ENCODE data around the gene METTL8. TPM values are rescaled to one million over a fixed set of nuclear protein-coding genes. Genes with fewer than 3 reads are reported as not detected.
"Not testable (repeated sequence)": the region's sequence is repeated elsewhere in the genome, so short reads cannot be mapped to it uniquely, and the experiment has no call there.

Gene METTL8
- total RNA-seq, 2 donors from 2014 or later = 16.0 to 35.6 TPM

DNA sequence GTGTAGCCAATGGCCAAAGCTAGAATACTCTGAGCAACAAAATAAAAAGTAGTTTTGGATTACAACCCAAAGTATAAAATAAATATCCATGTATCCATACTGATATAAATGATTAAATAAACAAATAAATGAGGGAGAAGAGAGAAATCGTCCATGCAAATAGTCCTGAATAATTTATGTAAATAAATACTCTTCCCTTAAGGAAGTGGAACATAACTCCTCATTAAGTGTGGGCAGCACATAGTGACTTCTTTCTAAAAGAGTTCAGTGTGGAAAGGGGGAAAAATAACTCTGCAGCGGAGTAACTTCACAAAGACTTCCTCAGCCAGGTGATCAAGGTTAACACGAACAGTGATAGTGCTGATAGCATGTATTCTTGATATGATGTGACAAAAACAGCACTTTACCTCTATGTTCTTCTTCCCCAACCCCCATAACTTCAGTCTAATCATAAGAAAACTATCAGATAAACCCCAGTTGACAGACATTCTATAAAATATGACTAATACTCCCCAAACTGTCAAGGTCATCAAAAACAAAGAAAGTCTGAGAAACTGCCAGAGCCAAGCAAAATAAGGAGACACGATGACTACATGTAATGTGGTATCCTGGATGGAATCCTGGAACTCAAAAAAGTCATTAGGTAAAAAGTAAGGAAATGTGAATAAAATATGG, 30.7 kb downstream of the METTL8 start:
- no peak for DNase-seq (ENCODE audit: low spot score)
- H3K36me3 Mint-ChIP-seq = peaks cover 8% of the 10 kb centered on the region
- H3K27ac Mint-ChIP-seq = no peak overlapping the region
- ATAC-seq = no peak
- H3K27me3 Mint-ChIP-seq = no peaks in the 10 kb centered on the region
- H3K9me3 Mint-ChIP-seq = no peaks in the 10 kb centered on the region
- H3K4me1 Mint-ChIP-seq (ENCODE audit: low read depth in 2 of 2) = peaks cover 24 to 29% of the 10 kb centered on the region in 2 donors
- no peak overlapping the region for H3K4me3 Mint-ChIP-seq

DNA sequence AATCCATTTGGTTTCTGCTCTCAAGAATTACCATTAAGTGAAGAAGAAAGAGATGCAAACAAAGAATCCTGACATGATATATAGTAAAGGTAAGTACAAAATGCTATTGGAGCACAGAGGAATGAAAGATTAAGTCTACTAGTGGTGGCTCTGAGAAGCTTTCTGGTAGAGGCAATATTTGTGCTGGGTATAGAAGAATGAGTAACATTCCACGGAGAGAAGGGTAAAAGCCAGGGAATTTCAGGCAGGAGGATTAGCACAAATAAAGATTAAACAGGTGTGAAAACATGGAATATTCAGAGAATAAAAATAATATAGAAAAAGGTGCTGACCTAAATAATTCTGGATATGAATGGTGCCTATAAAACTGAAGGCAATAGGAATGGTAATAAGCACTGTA, 31.8 kb downstream of the METTL8 start:
- Mint-ChIP-seq H3K27me3 (no peaks in the 10 kb centered on the region), H3K27ac (no peak overlapping the region), H3K9me3 (no peaks in the 10 kb centered on the region), H3K4me3 (no peak overlapping the region), H3K4me1 (ENCODE audit: low read depth in 2 of 2) (peaks cover 18 to 21% of the 10 kb centered on the region in 2 donors), H3K36me3 (peaks cover 8% of the 10 kb centered on the region)
- DNase-seq (ENCODE audit: low spot score) = no peak
- ATAC-seq = no peak

DNA sequence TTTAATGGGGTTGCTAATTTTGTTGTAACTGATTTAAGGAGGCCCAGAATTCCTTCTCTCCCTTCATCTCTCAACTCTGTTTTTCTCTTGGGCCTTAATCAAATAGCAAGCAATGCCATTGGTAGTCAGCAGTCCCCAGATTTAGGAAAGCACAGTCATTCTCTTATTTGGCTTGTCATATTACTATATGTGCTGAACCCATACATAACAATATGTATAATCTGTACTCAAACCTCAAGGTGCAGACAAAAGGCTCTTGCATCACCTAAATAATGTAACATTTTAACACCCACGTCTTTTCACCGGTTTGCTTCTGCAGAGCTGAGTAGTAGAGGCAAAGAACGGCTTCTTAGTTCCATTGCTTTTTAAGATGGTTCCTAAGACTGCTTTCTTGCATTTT, 33.4 kb downstream of the METTL8 start:
- Mint-ChIP-seq H3K4me3 (no peak overlapping the region), H3K27me3 (no peaks in the 10 kb centered on the region), H3K9me3 (no peaks in the 10 kb centered on the region), H3K4me1 (ENCODE audit: low read depth in 2 of 2) (peaks cover 12 to 17% of the 10 kb centered on the region in 2 donors), H3K27ac (no peak overlapping the region), H3K36me3 (peaks cover 8% of the 10 kb centered on the region)
- ATAC-seq (no peak), DNase-seq (ENCODE audit: low spot score) (no peak)

DNA sequence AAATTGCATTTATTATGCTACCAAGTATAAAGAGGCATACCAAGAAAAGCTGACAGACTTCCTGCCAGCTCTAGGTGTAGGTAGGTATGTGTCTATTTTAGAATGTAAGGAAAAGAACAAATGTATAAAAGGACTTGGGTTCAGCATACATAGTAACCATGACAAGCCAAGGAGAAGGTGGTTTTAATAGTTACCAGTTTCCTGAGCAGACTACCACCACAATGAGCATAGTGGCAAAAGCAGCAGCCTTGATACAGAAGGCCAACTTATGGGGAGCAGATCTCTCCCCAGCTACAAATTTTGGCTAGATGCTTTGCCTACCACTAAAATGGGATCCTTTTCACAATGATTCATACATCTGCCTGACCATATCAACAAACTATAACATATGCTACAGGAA, 34.5 kb downstream of the METTL8 start:
- no peak for DNase-seq (ENCODE audit: low spot score)
- Mint-ChIP-seq H3K9me3 (no peaks in the 10 kb centered on the region), H3K4me1 (ENCODE audit: low read depth in 2 of 2) (peaks cover 7 to 12% of the 10 kb centered on the region in 2 donors), H3K36me3 (peaks cover 8% of the 10 kb centered on the region), H3K4me3 (no peak overlapping the region), H3K27ac (no peak overlapping the region), H3K27me3 (no peaks in the 10 kb centered on the region)
- ATAC-seq = no peak

DNA sequence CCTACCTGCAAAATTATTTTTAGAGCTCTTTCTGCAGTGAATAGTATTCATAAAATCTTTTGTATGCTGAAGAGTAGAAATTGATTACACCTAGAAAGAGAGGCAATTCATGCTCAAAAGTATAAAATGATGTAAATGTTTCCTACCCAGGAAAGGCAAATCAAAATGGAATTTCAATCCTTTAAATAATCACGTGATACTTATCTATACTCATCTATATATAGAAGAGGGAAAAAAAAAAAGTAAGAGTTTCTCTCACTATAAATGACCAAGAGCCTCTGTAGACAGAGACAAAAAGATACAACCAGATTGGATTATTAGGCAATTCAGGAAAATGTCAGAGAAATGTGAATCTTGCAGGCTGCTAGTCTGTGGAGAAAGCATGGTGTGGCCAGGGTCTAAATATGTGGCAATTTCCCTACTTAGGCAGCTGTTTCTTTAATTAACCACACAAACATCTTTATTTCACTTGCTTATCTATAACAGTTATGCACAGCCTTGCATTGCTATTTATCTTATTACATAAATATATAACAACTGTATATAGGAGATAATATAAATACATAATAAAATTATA, 39.5 kb downstream of the METTL8 start:
- peak overlapping the region in 1 of 2 donors; percentile 29 for H3K27ac Mint-ChIP-seq
- DNase-seq (ENCODE audit: low spot score) (no peak), ATAC-seq (no peak)
- H3K36me3 Mint-ChIP-seq = no peaks in the 10 kb centered on the region
- peaks cover 10% of the 10 kb centered on the region in 2 donors for H3K4me1 Mint-ChIP-seq (ENCODE audit: low read depth in 2 of 2)
- H3K9me3 Mint-ChIP-seq = no peaks in the 10 kb centered on the region
- H3K4me3 Mint-ChIP-seq = no peak overlapping the region
- no peaks in the 10 kb centered on the region for H3K27me3 Mint-ChIP-seq

DNA sequence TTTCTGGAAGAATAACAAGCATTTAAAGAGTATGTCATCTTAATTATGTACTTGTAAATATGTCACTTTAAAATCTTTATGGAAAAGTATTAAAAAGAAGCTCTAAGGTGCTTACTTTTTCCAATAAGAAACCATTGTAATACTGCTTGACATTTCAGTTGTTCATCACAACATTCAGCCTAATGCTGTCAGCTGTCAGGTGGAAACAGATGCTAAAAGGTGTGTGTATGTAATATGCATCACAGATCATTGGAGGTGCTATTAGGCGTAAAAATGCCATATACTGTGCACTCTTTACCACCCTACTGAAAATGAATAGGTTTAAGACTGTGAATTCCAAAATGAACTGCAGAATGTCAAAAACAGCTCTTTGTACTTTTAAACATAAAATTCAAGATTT, 40.3 kb downstream of the METTL8 start:
- peaks cover 6 to 10% of the 10 kb centered on the region in 2 donors for H3K4me1 Mint-ChIP-seq (ENCODE audit: low read depth in 2 of 2)
- no peak overlapping the region for H3K27ac Mint-ChIP-seq
- H3K36me3 Mint-ChIP-seq = no peaks in the 10 kb centered on the region

DNA sequence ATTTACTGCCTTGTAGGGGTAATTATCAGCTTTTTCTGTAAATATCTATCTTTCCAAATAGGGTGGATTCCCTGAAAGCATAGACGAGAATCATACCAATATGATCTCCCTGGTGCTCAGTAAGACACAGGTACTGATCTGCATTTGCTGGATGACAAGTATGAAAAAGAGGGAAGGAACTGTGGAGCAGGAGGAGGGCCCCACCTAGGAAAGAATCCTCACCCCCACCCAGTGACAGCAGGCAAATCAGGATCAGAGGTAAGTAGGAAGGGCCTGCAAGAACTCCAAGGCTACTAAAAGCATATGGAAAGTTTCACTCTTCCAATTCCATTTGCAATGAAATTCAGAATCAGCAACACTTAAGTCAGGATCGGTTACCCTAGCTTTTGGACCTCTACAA, 42.3 kb downstream of the METTL8 start:
- DNase-seq (ENCODE audit: low spot score) = no peak
- ATAC-seq = no peak
- Mint-ChIP-seq H3K4me1 (ENCODE audit: low read depth in 2 of 2) (peaks cover 4 to 6% of the 10 kb centered on the region in 2 donors), H3K4me3 (no peak overlapping the region), H3K36me3 (no peaks in the 10 kb centered on the region), H3K9me3 (no peaks in the 10 kb centered on the region), H3K27me3 (no peaks in the 10 kb centered on the region), H3K27ac (no peak overlapping the region)

More for the DNA sequence above, 40.3 kb downstream of the METTL8 start:
- no peaks in the 10 kb centered on the region for H3K27me3 Mint-ChIP-seq
- no peaks in the 10 kb centered on the region for H3K9me3 Mint-ChIP-seq
- ATAC-seq = no peak
- DNase-seq (ENCODE audit: low spot score) = no peak
- H3K4me3 Mint-ChIP-seq = no peak overlapping the region

DNA sequence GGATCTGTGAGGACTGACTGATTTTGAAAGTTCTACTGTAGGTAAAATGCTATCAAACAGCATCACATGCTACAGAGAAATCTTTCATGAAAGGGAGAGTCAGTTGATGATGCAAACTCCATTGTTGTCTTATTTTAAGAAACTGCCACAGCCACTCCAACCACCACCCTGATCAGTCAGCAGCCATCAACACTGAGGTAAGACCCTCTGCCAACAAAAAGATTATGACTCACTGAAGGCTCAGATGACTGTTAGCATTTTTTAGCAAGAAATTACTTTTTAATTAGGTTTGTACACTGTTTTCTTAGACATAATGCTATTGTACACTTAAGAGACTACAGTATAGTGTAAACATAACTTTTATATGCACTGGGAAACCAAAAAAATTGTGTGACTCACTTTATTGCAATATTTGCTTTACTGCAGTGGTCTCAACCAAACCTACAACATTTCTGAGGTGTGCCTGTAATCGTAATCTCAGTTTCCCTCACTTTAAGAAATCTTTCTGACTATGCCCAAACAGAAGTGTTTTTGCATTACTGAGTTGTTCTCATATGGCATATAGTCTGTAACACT, 42.8 kb downstream of the METTL8 start:
- DNase-seq (ENCODE audit: low spot score) = no peak
- H3K4me3 Mint-ChIP-seq = no peak overlapping the region
- no peaks in the 10 kb centered on the region for H3K9me3 Mint-ChIP-seq
- H3K4me1 Mint-ChIP-seq (ENCODE audit: low read depth in 2 of 2) = peaks cover 4 to 6% of the 10 kb centered on the region in 2 donors
- H3K27ac Mint-ChIP-seq = no peak overlapping the region
- peak in 1 of 2 donors; percentile 68 for ATAC-seq
- H3K36me3 Mint-ChIP-seq = no peaks in the 10 kb centered on the region
- H3K27me3 Mint-ChIP-seq = no peaks in the 10 kb centered on the region

DNA sequence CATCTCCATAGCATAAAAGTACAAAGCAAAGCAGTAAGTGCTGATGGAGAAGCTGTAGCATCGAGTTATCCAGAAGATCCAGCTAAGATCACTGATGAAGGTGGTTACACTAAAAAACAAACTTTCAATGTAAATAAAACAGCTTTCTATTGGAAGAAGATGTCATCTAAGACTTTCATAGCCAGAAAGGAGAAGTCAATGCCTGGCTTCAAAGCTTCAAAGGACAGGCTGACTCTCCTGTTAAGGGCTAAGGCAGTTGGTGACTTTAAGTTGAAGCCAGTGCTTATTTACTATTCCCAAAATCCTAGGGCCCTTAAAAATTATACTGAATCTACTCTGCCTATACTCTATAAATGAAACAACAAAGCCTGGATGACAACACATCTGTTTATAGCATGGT, 44.0 kb downstream of the METTL8 start:
- H3K27me3 Mint-ChIP-seq = no peaks in the 10 kb centered on the region
- no peak for DNase-seq (ENCODE audit: low spot score)
- H3K4me1 Mint-ChIP-seq (ENCODE audit: low read depth in 2 of 2) = peaks cover 4 to 10% of the 10 kb centered on the region in 2 donors
- H3K27ac Mint-ChIP-seq = no peak overlapping the region
- no peaks in the 10 kb centered on the region for H3K36me3 Mint-ChIP-seq
- H3K9me3 Mint-ChIP-seq = no peaks in the 10 kb centered on the region
- no peak for ATAC-seq
- H3K4me3 Mint-ChIP-seq = no peak overlapping the region

DNA sequence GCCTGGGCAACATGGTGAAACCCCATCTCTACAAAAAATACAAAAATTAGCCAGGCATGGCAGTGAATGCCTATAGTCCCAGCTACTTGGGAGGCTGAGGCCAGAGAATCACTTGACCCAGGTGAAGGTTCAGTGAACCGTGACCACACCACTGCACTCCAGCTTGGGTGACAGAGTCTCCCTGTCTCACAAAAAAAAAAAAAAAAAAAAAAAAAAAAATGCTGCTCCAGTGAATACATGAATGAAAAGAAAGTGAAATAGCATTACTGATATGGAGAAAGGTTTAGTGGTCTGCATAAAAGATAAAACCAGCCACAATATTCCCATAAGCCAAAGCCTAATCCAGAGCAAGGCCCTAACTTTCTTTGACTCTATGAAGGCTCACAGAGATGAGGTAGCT, 44.5 kb downstream of the METTL8 start:
- Mint-ChIP-seq H3K9me3 (no peaks in the 10 kb centered on the region), H3K27me3 (no peaks in the 10 kb centered on the region), H3K36me3 (no peaks in the 10 kb centered on the region), H3K4me1 (ENCODE audit: low read depth in 2 of 2) (peaks cover 4 to 10% of the 10 kb centered on the region in 2 donors), H3K27ac (no peak overlapping the region), H3K4me3 (no peak overlapping the region)
- DNase-seq (ENCODE audit: low spot score) (no peak), ATAC-seq (no peak)

DNA sequence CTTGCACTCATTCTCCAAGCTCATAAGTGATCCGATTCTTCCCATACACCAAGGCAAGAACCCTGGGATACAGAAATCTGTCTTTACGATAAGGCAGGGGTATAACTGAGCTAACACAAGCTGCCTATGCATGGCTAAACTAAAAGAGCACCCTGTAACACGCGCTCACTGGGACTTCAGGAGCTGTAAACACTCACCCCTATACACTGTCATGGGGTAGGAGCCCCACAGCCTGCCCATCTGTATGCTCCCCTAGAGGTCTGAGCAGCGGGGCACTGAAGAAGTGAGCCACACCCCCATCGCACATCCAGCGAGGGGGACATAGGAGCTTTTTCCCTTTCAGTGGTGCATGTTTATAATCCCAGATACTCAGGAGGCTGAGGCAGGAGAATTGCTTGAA, 46.7 kb downstream of the METTL8 start:
- ATAC-seq = no peak
- H3K4me3 Mint-ChIP-seq = no peak overlapping the region
- no peaks in the 10 kb centered on the region for H3K9me3 Mint-ChIP-seq
- H3K27me3 Mint-ChIP-seq = no peaks in the 10 kb centered on the region
- no peak for DNase-seq (ENCODE audit: low spot score)
- H3K4me1 Mint-ChIP-seq (ENCODE audit: low read depth in 2 of 2) = peaks cover 0 to 10% of the 10 kb centered on the region in 2 donors
- H3K27ac Mint-ChIP-seq = no peak overlapping the region
- H3K36me3 Mint-ChIP-seq = no peaks in the 10 kb centered on the region

DNA sequence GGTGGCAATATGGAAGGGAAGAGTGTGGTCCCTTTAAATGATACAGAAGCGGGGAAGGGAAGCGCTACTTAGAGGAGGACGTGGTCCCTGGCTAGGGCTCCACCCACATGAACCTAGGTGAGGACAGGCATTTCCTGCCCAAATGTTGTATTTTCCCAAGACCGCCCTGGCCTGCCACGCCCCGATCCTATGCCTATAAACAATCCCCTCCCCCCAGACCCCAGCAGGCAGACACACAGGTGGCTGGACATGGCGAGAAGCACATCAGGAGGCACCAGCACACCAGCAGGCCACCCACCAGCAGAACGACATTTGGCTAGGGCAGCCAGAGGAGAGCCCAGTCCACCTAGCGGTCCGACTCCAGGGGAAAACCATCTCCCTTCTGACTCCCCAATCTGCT, 47.2 kb downstream of the METTL8 start:
- H3K4me1 Mint-ChIP-seq (ENCODE audit: low read depth in 2 of 2) = peaks cover 0 to 10% of the 10 kb centered on the region in 2 donors
- DNase-seq (ENCODE audit: low spot score) (no peak), ATAC-seq (no peak)
- H3K4me3 Mint-ChIP-seq = no peak overlapping the region
- H3K27ac Mint-ChIP-seq = no peak overlapping the region
- no peaks in the 10 kb centered on the region for H3K27me3 Mint-ChIP-seq
- H3K9me3 Mint-ChIP-seq = no peaks in the 10 kb centered on the region
- no peaks in the 10 kb centered on the region for H3K36me3 Mint-ChIP-seq

DNA sequence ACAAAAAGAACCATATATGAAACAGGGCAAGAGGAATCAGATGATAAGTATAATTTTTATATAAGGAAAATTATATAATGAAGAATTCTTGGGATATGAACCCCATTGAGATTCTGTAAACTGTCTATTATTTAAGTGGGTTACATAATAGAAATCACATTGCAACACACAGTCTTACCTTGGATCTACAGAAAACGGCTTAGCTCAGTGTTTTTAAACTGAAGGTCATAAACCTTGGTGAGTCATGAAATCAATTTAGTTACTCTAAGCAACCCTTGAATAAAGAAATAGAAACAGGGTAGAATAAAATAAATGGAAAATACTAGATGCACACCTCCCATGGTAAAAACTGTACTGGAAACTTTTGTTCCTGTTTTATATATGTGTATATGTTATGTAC, 50.7 kb downstream of the METTL8 start:
- ATAC-seq (no peak), DNase-seq (ENCODE audit: low spot score) (no peak)
- Mint-ChIP-seq H3K4me3 (no peak overlapping the region), H3K4me1 (ENCODE audit: low read depth in 2 of 2) (peaks cover 0 to 4% of the 10 kb centered on the region in 2 donors), H3K27ac (no peak overlapping the region), H3K9me3 (peaks cover 9% of the 10 kb centered on the region), H3K27me3 (no peaks in the 10 kb centered on the region), H3K36me3 (peaks cover 22% of the 10 kb centered on the region)

DNA sequence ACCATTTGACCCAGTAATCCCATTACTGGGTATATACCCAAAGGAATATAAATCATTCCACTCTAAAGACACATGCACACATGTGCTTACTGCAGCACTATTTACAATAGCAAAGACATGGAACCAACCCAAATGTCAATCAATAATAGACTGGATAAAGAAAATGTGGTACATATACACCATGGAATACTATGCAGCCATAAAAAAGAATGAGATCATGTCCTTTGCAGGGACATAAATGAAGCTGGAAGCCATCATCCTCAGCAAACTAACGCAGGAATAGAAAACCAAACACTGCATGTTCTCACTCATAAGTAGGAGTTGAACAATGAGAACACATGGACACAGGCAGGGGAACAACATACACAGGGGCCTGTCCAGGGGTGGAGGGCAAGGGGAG, 51.6 kb downstream of the METTL8 start:
- H3K4me1 Mint-ChIP-seq (ENCODE audit: low read depth in 2 of 2) = peaks cover 10 to 12% of the 10 kb centered on the region in 2 donors
- H3K27ac Mint-ChIP-seq; H3K4me3 Mint-ChIP-seq; H3K27me3 Mint-ChIP-seq; DNase-seq (ENCODE audit: low spot score); ATAC-seq: not testable (repeated sequence)
- H3K36me3 Mint-ChIP-seq = peaks cover 30% of the 10 kb centered on the region
- peaks cover 12% of the 10 kb centered on the region for H3K9me3 Mint-ChIP-seq
